PFSK-1 (cell line): Measurements from ENCODE around the gene NKX2-4.

ENCODE experiments used
- FOXP2 ChIP-seq: optimal IDR thresholded peaks from 2 replicates; pipeline ENCODE3; 2011; ENCODE audit warnings: borderline replicate concordance, control low read depth, inconsistent platforms; ENCODE audit not compliant: insufficient read depth; ENCODE audit errors: extremely low read length, extremely low read depth
- POLR2AphosphoS5 ChIP-seq: IDR thresholded peaks from 2 replicates; pipeline ENCODE4 v1.6.1; 2012; ENCODE audit warnings: low read depth, mild to moderate bottlenecking, control low read depth, low read length, moderate library complexity
- REST ChIP-seq, 2 experiments: IDR thresholded peaks; 2 replicates each; pipeline versions ENCODE4 v1.6.1 to v1.8.0; 2011 to 2012; ENCODE audit warnings: low read depth in 2 of 2, low read length in 2 of 2, control low read depth in 1 of 2, inconsistent platforms in 1 of 2, mild to moderate bottlenecking in 1 of 2, moderate library complexity in 1 of 2; ENCODE audit not compliant: insufficient read depth in 1 of 2
- SIN3A ChIP-seq: IDR thresholded peaks from 2 replicates; pipeline ENCODE4 v1.6.1; 2012; ENCODE audit warnings: mild to moderate bottlenecking, low read length, moderate library complexity, borderline replicate concordance; ENCODE audit not compliant: insufficient read depth
- TAF1 ChIP-seq: IDR thresholded peaks from 2 replicates; pipeline ENCODE4 v1.6.1; 2012; ENCODE audit warnings: low read length, control low read depth, borderline replicate concordance; ENCODE audit not compliant: insufficient read depth

The NKX2-4 gene

GRCh38 chr20:21390768-21391167 lies 6.6 kb downstream of the NKX2-4 start:
- TF ChIP-seq SIN3A (no peak), REST (IDR thresholded peaks at IDR 0.05; ENCODE audit: insufficient read depth in 1 of 2, low read depth in 2 of 2, low read length in 2 of 2) (no peak), TAF1 (no peak), POLR2AphosphoS5 (no peak), FOXP2 (no peak)

GRCh38 chr20:21389368-21389767 lies 8.0 kb downstream of the NKX2-4 start:
- no peak for TF ChIP-seq FOXP2
- TF ChIP-seq SIN3A: no peak
- TF ChIP-seq TAF1: no peak
- no peak for TF ChIP-seq POLR2AphosphoS5
- no peak for TF ChIP-seq REST (IDR thresholded peaks at IDR 0.05; ENCODE audit: insufficient read depth in 1 of 2, low read depth in 2 of 2, low read length in 2 of 2)

- no peak for TF ChIP-seq REST (IDR thresholded peaks at IDR 0.05; ENCODE audit: insufficient read depth in 1 of 2, low read depth in 2 of 2, low read length in 2 of 2)
These were observed 8.8 kb downstream of the NKX2-4 start for GRCh38 chr20:21388566-21388965.

GRCh38 chr20:21387528-21387927 lies 9.8 kb downstream of the NKX2-4 start:
- TF ChIP-seq TAF1 (no peak), FOXP2 (no peak)

GRCh38 chr20:21386111-21386510 lies 11.2 kb downstream of the NKX2-4 start:
- TF ChIP-seq SIN3A (no peak), FOXP2 (no peak), REST (IDR thresholded peaks at IDR 0.05; ENCODE audit: insufficient read depth in 1 of 2, low read depth in 2 of 2, low read length in 2 of 2) (no peak), TAF1 (no peak), POLR2AphosphoS5 (no peak)
